Amniotic epithelial cell (primary cell): ENCODE results near the gene VCL.
A peak's percentile ranks its signal among the peaks of the same experiment; 100 is the strongest.

ENCODE experiments used
- DNase-seq: peaks from one replicate; pipeline ENCODE4 v3.0.0-alpha.2; 2010; ENCODE audit warnings: low read depth

The VCL gene

DNA sequence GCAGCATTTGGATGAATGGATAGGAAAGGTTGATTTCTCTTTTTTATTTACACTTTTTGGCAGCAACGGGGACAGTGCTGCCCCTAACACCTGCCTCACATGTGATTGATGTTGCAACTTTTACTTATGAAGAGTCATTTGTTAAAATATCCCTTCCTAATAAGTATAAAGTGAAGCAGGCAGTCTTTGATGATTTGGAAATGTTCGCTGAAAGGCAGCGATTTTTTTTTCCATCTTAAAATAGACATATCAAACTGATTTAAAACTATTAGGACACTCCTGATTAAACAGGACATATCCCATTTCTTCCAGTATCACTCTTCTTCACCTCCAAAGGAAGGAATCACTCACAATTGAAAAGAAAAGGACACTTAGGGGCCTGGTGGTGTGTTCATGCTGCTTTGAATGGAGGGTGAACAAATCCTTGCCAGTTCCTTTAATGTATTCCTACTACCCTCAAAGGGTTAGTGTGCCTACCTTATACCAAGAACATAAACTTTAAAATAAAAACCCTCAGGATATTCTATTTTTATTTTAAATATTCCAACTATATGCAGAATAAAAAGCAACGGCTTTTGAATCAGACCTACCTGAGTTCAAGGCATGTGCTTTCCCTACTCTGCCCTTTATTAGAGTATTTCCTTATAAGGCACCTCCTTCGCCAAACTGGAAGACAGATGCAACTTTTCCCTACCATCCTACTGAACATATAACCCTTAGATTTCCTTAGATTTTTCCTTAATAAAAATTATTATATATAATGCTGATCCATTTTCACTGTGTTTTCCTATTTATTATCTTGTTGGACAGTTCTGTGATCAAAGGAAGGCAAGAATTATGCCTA lies 154.2 kb downstream of the VCL start:
- no peak for DNase-seq

GRCh38 chr10:74153123-74153522 lies 155.2 kb downstream of the VCL start:
- DNase-seq, result peak; percentile 82

DNA sequence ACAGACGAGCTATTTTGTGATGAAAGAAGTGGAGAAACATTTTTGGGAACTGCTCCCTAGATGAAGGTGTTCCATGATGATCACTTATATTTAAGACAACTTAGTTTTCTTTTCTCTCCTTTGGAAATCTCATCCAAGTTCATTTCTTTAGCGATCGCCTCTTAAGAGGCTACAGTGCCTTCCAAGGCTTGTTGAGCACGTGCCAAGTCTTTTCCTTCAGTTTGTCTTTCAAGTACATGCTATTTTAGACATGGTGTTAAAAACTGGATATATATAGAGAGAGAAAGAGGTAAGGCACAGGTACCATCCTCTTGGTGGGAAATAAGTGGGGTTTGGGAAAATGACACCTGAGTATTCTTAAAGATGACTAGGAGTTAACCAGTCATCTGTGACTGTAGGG lies 155.8 kb downstream of the VCL start:
- DNase-seq, result no peak

DNA sequence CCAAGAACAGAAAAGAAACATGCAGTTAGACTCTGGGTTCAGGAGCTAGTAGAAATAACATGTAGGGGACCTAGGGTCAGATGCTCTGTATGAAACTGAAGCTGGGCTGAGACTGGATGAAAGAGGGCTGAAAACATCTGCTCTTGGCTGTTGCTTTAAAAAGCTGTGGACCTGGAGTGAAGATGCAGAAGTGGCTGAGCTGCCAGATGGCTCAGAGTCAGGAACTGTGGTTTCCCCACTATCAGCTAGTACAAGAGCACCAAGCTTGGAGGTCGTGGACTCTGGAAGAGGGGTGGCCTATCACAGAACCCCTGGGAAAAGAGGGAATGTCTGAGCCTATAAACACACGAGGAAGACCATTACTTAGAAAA lies 159.0 kb downstream of the VCL start:
- DNase-seq, result peak; percentile 77

DNA sequence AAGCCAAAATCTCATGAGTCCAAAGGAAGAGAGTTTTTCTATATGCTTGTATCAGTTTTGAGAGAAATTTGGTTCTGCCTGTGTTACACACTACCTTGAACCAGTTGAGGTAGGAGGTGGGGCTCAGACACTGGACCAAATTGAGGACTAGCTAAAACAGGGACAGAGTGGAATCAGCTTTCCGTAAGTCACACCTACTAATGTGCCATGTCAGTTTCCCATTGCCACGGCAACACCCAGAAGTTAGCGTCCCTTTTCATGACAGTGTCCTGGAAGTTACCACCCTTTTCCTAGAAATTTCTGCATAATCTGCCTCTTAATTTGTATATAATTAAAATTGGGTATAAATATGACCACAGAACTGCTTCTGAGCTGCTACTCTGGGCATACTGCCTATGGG lies 162.1 kb downstream of the VCL start:
- no peak for DNase-seq

DNA sequence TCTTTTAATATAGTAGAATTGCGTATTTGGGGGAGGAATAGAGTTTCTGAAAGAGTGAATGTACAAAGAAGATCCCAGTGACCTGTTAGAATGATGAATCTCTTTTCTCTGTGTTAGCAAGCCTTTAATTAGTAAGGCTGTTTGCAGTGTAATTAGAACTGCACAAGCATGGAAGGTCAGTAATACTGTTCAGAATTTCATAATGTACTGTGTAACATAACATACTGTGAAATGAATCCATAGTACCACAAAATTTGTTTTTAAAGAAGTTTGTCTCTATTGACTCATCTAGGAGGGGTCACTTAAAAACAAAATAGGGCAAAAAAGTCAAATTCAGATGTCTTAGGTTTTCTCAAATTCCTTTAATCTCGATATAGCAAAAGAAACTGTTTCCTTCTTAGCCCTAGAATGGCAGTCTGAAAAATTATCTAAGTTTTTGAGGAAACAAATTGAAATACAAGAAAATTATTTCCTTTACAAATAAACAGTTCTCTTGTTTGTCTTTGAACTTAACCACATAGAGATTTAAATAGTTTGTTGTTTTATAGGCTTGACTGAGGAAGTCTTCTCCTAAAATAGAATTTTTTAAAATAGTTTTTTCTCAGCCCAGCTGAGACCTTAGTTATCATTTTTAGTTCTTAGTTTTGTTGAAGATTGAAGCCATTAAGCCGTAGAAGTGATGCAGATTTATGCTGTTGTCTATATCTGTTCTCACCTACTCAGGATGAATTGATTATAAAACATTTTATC lies 165.6 kb downstream of the VCL start:
- DNase-seq, result no peak

DNA sequence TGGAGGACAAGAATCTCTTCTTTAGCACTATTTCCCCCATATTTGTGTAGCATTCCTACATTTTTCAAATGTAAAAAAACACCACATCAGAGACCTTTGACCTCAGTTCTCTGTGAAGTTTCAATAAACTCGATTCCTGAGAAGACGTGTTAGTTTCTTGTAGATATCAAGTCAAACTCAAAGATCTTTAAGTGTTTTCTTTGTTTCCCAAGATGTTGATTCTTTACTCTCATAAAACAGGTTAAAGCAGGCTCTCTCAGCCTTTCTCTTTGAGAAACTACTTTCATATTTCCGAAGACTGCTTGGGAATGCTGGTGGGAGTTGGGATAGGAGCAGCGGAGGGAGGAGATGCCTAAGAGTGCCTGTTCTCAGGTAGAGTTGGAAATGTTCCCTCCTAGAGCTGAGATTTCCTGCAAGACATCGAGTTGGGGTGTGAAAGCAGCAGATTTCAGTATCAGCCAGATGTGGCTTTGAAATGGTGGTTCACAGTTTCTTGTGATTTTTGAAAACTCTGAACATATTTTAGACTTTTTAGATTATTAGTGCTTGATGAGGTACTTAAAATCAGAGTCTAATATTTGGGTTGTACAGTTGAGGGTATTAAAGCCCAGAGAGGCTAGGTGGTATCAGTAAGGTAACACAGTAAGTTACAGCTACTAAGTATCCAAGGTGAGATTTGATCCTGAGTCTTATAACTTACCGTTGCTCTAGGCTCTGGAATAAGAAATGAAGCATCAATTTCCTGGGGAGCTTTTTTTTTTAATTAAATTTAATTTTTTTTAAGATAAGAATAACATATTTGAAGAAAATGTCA lies 167.0 kb downstream of the VCL start:
- DNase-seq, result peak; percentile 46

DNA sequence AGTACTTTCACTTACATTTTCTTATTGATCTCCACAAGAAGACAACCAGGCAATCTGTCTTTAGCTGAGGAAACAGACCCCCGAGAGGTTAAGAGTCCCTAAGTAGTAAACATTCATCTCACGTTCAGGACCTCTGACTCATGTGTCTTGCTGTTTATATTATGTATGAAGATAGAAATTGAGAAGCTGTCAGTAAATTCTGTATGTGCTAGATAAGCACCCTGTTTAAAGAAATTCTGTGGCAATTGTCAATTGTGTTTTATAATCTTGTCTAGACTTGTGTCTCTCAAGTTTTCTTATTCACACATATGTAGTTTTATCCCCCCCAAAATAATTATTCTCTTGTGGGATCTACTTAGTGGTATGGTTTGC lies 167.6 kb downstream of the VCL start:
- DNase-seq, result peak; percentile 53

- no peak for DNase-seq
These were observed 169.5 kb downstream of the VCL start for GRCh38 chr10:74167443-74167842.
